Airway epithelial cell (primary cell): Measurements from ENCODE around the gene NR2F1. TPM values are rescaled to one million over a fixed set of nuclear protein-coding genes. Genes with fewer than 3 reads are reported as not detected.

Experiments
- total RNA-seq: library from RNA; depleted of rRNA; stranded (reverse); fragments of >200 nt; gene quantifications from 2 replicates; pipeline ENCODE4 v1.2.3, GENCODE V29; 2015

The NR2F1 gene
- total RNA-seq: 0.78 and 1.2 TPM in 2 replicates

GRCh38 chr5:93582677-93583438 lies at the start of gene NR2F1:
Gene NR2F1 (plus strand): TSS chr5:93583222. CDS start chr5:93585024, 1,802 bp downstream.

DNA sequence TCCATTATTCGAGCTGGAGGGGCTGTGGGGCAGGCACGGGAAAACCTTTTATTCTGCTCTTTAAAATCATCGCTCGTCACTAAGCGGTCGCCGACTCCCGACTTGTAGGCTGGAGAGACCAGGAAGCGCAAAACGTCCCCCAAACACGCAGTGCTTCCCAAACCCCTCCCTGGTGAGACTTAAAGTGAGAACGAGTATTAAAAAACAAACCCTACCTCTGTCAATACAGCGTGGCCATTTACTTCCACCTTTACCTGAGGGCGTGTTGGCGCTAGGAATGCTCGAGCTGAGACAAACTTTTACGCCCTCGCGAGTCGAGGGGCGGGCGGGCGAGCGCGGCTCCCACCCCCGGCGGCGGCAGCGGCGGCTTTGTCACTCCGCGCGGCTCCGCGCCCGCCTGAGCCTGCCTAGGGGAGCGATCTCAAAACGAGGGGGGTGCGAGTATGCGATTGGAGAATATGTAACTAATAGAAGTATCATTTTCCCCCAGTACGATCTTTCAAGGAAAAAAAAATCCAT lies 2.0 kb upstream of the NR2F1 start, which contains the start of gene NR2F1-AS1:
TSS of gene NR2F1-AS1 (minus strand) at position 293 of the 519 bp plus-strand sequence.

Other genes starting within 250 kb of the NR2F1 start
- gene NR2F1-AS1, start 2.0 kb upstream of the NR2F1 start, total RNA-seq: 0.56 TPM in 1 of 2 replicates, not detected in the other
- gene POU5F2, start 158.4 kb downstream of the NR2F1 start, total RNA-seq: 0.07 and 0.33 TPM in 2 replicates